ENCODE data around the gene SRGAP2.
"Not testable (repeated sequence)": the region's sequence is repeated elsewhere in the genome, so short reads cannot be mapped to it uniquely, and the experiment has no call there.

Gene SRGAP2

GRCh38 chr1:206252680-206253335 is 49.5 kb downstream of the SRGAP2 start:
- DNase-seq, result not testable (repeated sequence)

All from stimulated activated CD4-positive, alpha-beta T cell treated with anti-CD3 and anti-CD28 coated beads, Interleukin-1b, Interleukin-23, amount 100 ng/mL, for 48 hours (primary cell).